ENCODE data around the gene TMEM186.
"Not testable (repeated sequence)": the region's sequence is repeated elsewhere in the genome, so short reads cannot be mapped to it uniquely, and the experiment has no call there.

Gene TMEM186

GRCh38 chr16:8760021-8760420 lies 37.4 kb downstream of the TMEM186 start:
- H3K4me3 ChIP-seq (ENCODE audit: low read depth, low read length) = no peak overlapping the region
- no peak for TF ChIP-seq CTCF (IDR thresholded peaks at IDR 0.05; ENCODE audit: control insufficient read depth, extremely low read depth, insufficient read depth)
- no peak for DNase-seq (ENCODE audit: low read depth)

- DNase-seq (ENCODE audit: low read depth) = no peak
- no peak overlapping the region for H3K4me3 ChIP-seq (ENCODE audit: low read depth, low read length)
- no peak for TF ChIP-seq CTCF (IDR thresholded peaks at IDR 0.05; ENCODE audit: control insufficient read depth, extremely low read depth, insufficient read depth)
Measured at GRCh38 chr16:8758022-8758421, 39.4 kb downstream of the TMEM186 start.

DNA sequence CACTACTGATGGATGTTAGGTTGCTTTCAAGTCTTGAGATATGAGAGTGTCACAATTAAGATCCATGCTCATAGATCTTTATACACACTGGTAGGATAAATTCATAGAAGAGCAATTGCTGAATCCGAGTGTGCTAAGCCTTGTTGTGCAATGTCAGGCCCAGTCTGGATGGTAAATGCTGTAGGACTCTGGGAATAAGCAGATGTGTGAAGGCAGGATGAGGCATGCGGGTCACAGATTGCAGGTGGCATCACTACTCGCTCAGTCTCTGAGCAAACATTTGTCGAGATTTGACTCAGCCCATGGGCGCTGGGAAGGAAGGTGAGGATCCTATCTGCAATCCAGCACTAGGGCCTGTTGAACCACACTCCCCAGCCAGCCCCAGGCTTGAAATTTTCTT lies 40.7 kb downstream of the TMEM186 start:
- no peak for TF ChIP-seq CTCF (IDR thresholded peaks at IDR 0.05; ENCODE audit: control insufficient read depth, extremely low read depth, insufficient read depth)
- DNase-seq (ENCODE audit: low read depth) = no peak
- H3K4me3 ChIP-seq (ENCODE audit: low read depth, low read length) = no peak overlapping the region

DNA sequence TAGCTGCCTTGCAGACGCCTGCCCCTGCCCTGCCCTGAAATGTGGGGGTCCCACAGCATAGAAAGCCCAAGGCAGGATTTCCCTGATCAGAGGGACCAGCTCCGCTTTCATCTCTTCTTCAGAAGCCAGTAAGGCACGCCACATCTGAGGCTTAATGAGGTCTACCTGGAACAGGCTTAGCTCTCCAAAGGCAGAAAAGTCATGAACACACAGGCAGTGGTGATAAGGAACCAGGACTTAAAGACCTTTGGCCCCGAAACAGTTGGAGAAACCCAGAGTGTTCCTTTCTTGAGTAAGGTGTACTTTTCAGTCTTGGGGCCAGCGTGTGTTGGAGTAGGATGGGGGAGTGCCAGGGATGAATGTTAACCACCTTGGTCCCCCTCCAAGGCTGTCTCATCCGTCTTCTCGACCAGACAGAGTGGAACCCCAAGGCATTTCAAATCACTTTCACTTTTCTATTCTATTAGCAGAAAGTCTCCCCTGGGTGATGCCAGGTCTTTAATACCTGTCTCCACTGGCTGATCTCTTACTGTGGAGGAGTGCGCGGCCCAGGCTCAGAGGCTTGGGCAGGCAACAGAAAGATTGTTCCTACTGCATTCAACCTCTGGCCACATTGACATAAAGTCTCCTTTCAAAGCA lies 43.9 kb downstream of the TMEM186 start:
- no peak overlapping the region for H3K4me3 ChIP-seq (ENCODE audit: low read depth, low read length)
- TF ChIP-seq CTCF (IDR thresholded peaks at IDR 0.05; ENCODE audit: control insufficient read depth, extremely low read depth, insufficient read depth) = no peak

GRCh38 chr16:8752706-8753105 lies 44.7 kb downstream of the TMEM186 start:
- no peak for TF ChIP-seq CTCF (IDR thresholded peaks at IDR 0.05; ENCODE audit: control insufficient read depth, extremely low read depth, insufficient read depth)
- DNase-seq (ENCODE audit: low read depth) = no peak
- H3K4me3 ChIP-seq (ENCODE audit: low read depth, low read length) = no peak overlapping the region

More for the DNA sequence above, 43.9 kb downstream of the TMEM186 start:
- no peak for DNase-seq (ENCODE audit: low read depth)

- no peak for TF ChIP-seq CTCF (IDR thresholded peaks at IDR 0.05; ENCODE audit: control insufficient read depth, extremely low read depth, insufficient read depth)
- DNase-seq (ENCODE audit: low read depth) = no peak
- no peak overlapping the region for H3K4me3 ChIP-seq (ENCODE audit: low read depth, low read length)
Measured at GRCh38 chr16:8751481-8752311, 45.7 kb downstream of the TMEM186 start.

GRCh38 chr16:8748944-8749343 lies 48.5 kb downstream of the TMEM186 start:
- not testable (repeated sequence) for DNase-seq (ENCODE audit: low read depth); H3K4me3 ChIP-seq (ENCODE audit: low read depth, low read length)
